Measurements from ENCODE around the gene JAK1. TPM values are rescaled to one million over a fixed set of nuclear protein-coding genes. Genes with fewer than 3 reads are reported as not detected.

JAK1 gene
- total and polyA plus RNA-seq, 2 of the 8 experiments (the other 6 are each of a cell fraction or from before 2014, with no cell fraction given): 7.8 to 24.5 TPM

DNA sequence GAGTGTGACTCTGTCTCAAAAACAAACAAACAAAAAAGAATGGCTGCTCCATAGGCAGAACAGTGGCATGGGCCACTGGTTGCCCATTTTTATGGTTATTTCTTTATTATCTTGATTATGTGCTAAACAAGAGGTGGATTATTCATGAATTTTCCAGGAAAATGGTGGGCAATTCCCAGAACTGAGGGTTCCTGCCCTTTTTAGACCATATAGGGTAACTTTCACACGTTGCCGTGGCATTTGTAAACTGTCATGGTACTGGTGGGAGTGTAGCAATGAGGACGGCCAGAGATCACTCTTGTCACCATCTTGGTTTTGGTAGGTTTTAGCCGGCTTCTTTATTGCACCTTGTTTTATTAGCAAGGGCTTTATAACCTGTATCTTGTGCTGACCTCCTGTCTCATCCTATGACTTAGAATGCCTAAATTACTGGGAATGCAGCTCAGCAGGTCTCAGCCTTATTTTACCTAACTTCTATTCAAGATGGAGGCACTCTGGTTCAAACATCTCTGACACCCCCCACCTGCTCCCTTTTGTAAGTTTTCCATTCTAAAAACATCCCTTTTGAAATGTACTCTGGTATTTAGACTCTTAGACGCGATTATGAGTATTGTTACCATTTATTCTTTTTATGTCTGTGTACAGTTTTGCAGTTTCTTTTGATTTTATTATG is 164.4 kb downstream of the JAK1 start (continued):
- TF ChIP-seq CBX8 (IDR thresholded peaks at IDR 0.05; ENCODE audit: borderline replicate concordance, low read depth, low read length): no peak
- no peak for TF ChIP-seq TBP (IDR thresholded peaks at IDR 0.05; ENCODE audit: low read depth, low read length)
- TF ChIP-seq, protein P1, sequence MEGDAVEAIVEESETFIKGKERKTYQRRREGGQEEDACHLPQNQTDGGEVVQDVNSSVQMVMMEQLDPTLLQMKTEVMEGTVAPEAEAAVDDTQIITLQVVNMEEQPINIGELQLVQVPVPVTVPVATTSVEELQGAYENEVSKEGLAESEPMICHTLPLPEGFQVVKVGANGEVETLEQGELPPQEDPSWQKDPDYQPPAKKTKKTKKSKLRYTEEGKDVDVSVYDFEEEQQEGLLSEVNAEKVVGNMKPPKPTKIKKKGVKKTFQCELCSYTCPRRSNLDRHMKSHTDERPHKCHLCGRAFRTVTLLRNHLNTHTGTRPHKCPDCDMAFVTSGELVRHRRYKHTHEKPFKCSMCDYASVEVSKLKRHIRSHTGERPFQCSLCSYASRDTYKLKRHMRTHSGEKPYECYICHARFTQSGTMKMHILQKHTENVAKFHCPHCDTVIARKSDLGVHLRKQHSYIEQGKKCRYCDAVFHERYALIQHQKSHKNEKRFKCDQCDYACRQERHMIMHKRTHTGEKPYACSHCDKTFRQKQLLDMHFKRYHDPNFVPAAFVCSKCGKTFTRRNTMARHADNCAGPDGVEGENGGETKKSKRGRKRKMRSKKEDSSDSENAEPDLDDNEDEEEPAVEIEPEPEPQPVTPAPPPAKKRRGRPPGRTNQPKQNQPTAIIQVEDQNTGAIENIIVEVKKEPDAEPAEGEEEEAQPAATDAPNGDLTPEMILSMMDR (IDR thresholded peaks at IDR 0.05; ENCODE audit: control extremely low read depth in 1 of 3, insufficient read depth in 1 of 3, low read depth in 1 of 3, low read length in 3 of 3): no peak
- no peak for TF ChIP-seq MAFK (IDR thresholded peaks at IDR 0.05; ENCODE audit: low read depth, low read length)
- TF ChIP-seq POU5F1 (IDR thresholded peaks at IDR 0.05; ENCODE audit: low read depth, low read length): no peak

Data from H1 (cell line).